Activated CD8-positive, alpha-beta T cell treated with anti-CD3 and anti-CD28 coated beads for 36 hours (primary cell): Measurements from ENCODE around the gene HNRNPA0. TPM values are rescaled to one million over a fixed set of nuclear protein-coding genes. Genes with fewer than 3 reads are reported as not detected.
"Not testable (repeated sequence)": the region's sequence is repeated elsewhere in the genome, so short reads cannot be mapped to it uniquely, and the experiment has no call there.

ENCODE experiments used
- ATAC-seq: fragments of 200-7000 bp; cut with Tn5 transposase; one replicate; pipeline ENCODE4 v1.10.0; 2021; ENCODE audit warnings: mild to moderate bottlenecking, moderate library complexity
- CTCF ChIA-PET: fragments of 350-600 bp; sonication (Branson Sonifier 250); formaldehyde crosslinking; loops from one replicate; lab custom pipeline; 2021; ENCODE audit warnings: antibody characterized with exemption; lab: Charles Lee
- POLR2A ChIA-PET: fragments of 350-600 bp; sonication (Branson Sonifier 250); formaldehyde crosslinking; loops from one replicate; lab custom pipeline; 2021; ENCODE audit warnings: antibody characterized with exemption; lab: Charles Lee
- DNase-seq: peaks from one replicate; pipeline ENCODE4 v3.0.0-alpha.2; 2020
- H3K27ac Mint-ChIP-seq: one replicate; pipeline ENCODE4 v1.8.0; 2021; ENCODE audit warnings: mild to moderate bottlenecking, mixed read lengths
- H3K27me3 Mint-ChIP-seq: one replicate; pipeline ENCODE4 v1.8.0; 2021; ENCODE audit warnings: mixed read lengths
- H3K36me3 Mint-ChIP-seq: one replicate; pipeline ENCODE4 v1.8.0; 2021; ENCODE audit warnings: low read depth, mixed read lengths
- H3K4me1 Mint-ChIP-seq: one replicate; pipeline ENCODE4 v1.8.0; 2021; ENCODE audit warnings: low read depth, mixed read lengths
- H3K4me3 Mint-ChIP-seq: one replicate; pipeline ENCODE4 v1.8.0; 2021; ENCODE audit warnings: mild to moderate bottlenecking, moderate library complexity, mixed read lengths
- H3K9me3 Mint-ChIP-seq: one replicate; pipeline ENCODE4 v1.8.0; 2021; ENCODE audit warnings: mixed read lengths
- CTCF ChIP-seq: fragments of 200-600 bp; IDR thresholded peaks from one replicate; pipeline ENCODE4 v1.8.0; 2022; ENCODE audit warnings: antibody characterized with exemption, mild to moderate bottlenecking
- intact Hi-C: fragments of 100-400 bp; cut with micrococcal nuclease; formaldehyde crosslinking; loops from one replicate; pipeline ENCODE4 v1.10.0; 2022
- total RNA-seq, 2 experiments: library from RNA; stranded (reverse); gene quantifications; one replicate each; pipeline ENCODE4 v1.2.3, GENCODE V29; 2021

HNRNPA0 gene
- total RNA-seq, 2 experiments from 2014 or later = 32.8 to 33.1 TPM

DNA sequence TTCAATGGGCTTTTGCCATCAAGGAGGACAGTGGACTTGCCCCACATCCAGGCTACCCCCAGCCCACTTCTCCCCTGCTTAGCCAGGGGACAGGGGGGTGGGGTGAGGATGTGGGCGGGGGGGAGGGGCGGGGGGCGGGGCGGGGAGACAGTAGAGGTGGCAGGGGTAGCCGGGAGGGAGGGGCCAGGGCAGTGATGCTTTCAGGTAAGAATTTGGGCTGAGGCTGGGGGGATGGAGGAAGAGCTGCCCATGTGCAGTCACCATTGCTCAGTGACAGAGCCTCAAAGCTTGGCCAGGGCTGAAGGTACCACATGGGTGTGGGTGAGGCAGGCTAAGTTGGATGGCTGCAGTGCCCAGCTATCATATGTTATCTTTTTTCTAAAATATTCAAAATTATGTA is 40.7 kb upstream of the HNRNPA0 start:
- CTCF ChIA-PET = interaction anchor here (0.8 kb wide), 1 partner anchor 14 kb away, joined by 3 read pairs; no protein-coding TSS in a partner anchor
- Mint-ChIP-seq H3K4me3 (no peak overlapping the region), H3K4me1 (no peaks in the 10 kb centered on the region)

DNA sequence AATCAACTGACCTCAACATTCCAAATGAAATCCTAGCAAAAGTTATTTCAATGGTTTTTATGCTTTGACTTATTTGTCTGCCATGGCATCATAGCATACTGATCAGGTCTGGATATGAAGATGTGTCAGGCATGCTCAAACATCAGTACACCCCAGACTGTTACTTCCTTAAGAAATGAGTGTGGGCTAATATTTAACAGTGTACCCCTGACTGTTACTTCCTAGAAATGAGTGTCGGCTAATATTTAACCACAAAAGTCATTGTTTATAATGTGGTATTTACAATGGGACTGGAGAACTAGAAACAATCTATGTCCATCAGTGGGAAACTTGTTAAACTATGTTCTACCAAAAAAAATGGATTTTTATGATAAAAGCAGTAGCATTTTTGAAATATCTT is 38.1 kb upstream of the HNRNPA0 start:
- ChIA-PET CTCF (interaction anchor here (1.0 kb wide), 1 partner anchor 13 kb away, joined by 4 read pairs; no protein-coding TSS in a partner anchor), POLR2A (no interaction called here)
- H3K4me1 Mint-ChIP-seq = no peaks in the 10 kb centered on the region
- ATAC-seq = no peak
- intact Hi-C loops = no loop called here
- H3K4me3 Mint-ChIP-seq = no peak overlapping the region
- no peak overlapping the region for H3K27ac Mint-ChIP-seq
- no peaks in the 10 kb centered on the region for H3K9me3 Mint-ChIP-seq
- no peak for TF ChIP-seq CTCF
- no peak for DNase-seq
- H3K27me3 Mint-ChIP-seq = no peaks in the 10 kb centered on the region
- H3K36me3 Mint-ChIP-seq = peaks cover 2% of the 10 kb centered on the region

More for the DNA sequence above, 40.7 kb upstream of the HNRNPA0 start:
- no peaks in the 10 kb centered on the region for H3K9me3 Mint-ChIP-seq
- ATAC-seq = no peak
- intact Hi-C loops = no loop called here
- DNase-seq = no peak
- no peaks in the 10 kb centered on the region for H3K27me3 Mint-ChIP-seq
- TF ChIP-seq CTCF = no peak
- H3K27ac Mint-ChIP-seq = no peak overlapping the region
- POLR2A ChIA-PET = no interaction called here
- no peaks in the 10 kb centered on the region for H3K36me3 Mint-ChIP-seq

DNA sequence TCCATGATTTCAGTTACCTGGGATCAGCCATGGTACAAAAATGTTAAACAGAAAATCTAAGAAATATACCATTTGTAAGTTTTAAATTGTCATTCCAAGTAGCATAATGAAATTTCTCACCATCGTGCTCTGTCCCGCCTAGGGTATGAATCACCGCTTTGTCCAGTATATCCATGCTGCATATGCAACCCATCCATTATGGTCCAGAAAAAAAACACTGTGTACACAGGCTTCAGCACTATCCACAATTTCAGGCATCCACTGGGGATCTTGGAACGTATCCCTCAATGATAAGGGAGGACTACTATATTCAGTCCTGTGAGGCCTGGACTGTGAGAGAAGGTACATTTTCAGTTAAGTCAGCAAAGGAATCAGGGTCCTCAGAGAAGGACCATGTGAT is 37.6 kb upstream of the HNRNPA0 start:
- no peaks in the 10 kb centered on the region for H3K4me1 Mint-ChIP-seq
- H3K27ac Mint-ChIP-seq = no peak overlapping the region
- no peak overlapping the region for H3K4me3 Mint-ChIP-seq
- ChIA-PET CTCF (no interaction called here), POLR2A (no interaction called here)
- no peaks in the 10 kb centered on the region for H3K9me3 Mint-ChIP-seq
- no peak for DNase-seq
- TF ChIP-seq CTCF = no peak
- no peak for ATAC-seq
- H3K27me3 Mint-ChIP-seq = no peaks in the 10 kb centered on the region
- H3K36me3 Mint-ChIP-seq = peaks cover 2% of the 10 kb centered on the region
- intact Hi-C loops = no loop called here

GRCh38 chr5:137791387-137791786 is 37.2 kb upstream of the HNRNPA0 start:
- ChIA-PET POLR2A (no interaction called here), CTCF (no interaction called here)
- no peaks in the 10 kb centered on the region for H3K9me3 Mint-ChIP-seq
- intact Hi-C loops = no loop called here
- no peak overlapping the region for H3K27ac Mint-ChIP-seq
- no peaks in the 10 kb centered on the region for H3K4me1 Mint-ChIP-seq
- H3K36me3 Mint-ChIP-seq = peaks cover 2% of the 10 kb centered on the region
- DNase-seq (no peak), ATAC-seq (no peak)
- H3K27me3 Mint-ChIP-seq = no peaks in the 10 kb centered on the region
- TF ChIP-seq CTCF = no peak
- H3K4me3 Mint-ChIP-seq = no peak overlapping the region

GRCh38 chr5:137788560-137788959 is 34.4 kb upstream of the HNRNPA0 start:
- DNase-seq, H3K4me1 Mint-ChIP-seq, H3K9me3 Mint-ChIP-seq, ATAC-seq, POLR2A ChIA-PET, H3K27ac Mint-ChIP-seq, H3K36me3 Mint-ChIP-seq, CTCF ChIA-PET, H3K4me3 Mint-ChIP-seq, intact Hi-C loops, H3K27me3 Mint-ChIP-seq: not testable (repeated sequence)
